Measurements from ENCODE around the gene MVK.

- TF ChIP-seq POLR2AphosphoS5 (IDR thresholded peaks at IDR 0.05; ENCODE audit: low read depth, low read length) (no peak), RCOR1 (IDR thresholded peaks at IDR 0.05; ENCODE audit: low read length) (peak; percentile 10; the same call in 1 of the 2 replicates)
- TF ChIP-seq, protein P1, sequence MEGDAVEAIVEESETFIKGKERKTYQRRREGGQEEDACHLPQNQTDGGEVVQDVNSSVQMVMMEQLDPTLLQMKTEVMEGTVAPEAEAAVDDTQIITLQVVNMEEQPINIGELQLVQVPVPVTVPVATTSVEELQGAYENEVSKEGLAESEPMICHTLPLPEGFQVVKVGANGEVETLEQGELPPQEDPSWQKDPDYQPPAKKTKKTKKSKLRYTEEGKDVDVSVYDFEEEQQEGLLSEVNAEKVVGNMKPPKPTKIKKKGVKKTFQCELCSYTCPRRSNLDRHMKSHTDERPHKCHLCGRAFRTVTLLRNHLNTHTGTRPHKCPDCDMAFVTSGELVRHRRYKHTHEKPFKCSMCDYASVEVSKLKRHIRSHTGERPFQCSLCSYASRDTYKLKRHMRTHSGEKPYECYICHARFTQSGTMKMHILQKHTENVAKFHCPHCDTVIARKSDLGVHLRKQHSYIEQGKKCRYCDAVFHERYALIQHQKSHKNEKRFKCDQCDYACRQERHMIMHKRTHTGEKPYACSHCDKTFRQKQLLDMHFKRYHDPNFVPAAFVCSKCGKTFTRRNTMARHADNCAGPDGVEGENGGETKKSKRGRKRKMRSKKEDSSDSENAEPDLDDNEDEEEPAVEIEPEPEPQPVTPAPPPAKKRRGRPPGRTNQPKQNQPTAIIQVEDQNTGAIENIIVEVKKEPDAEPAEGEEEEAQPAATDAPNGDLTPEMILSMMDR (IDR thresholded peaks at IDR 0.05) = no peak
Measured at GRCh38 chr12:109604132-109604585, 30.6 kb downstream of the MVK start.
